Heart right ventricle (tissue), 16 donors: ENCODE measurements around the gene RRN3. TPM values are rescaled to one million over a fixed set of nuclear protein-coding genes. Genes with fewer than 3 reads are reported as not detected.
"Not testable (repeated sequence)": the region's sequence is repeated elsewhere in the genome, so short reads cannot be mapped to it uniquely, and the experiment has no call there.

ENCODE experiments used
- ATAC-seq, 8 donors: fragments of 200-7000 bp; cut with Tn5 transposase; one replicate each; pipeline ENCODE4 v1.9.1; 2020; ENCODE audit warnings: mild to moderate bottlenecking in 8 of 8, moderate library complexity in 8 of 8, moderate number of reproducible peaks in 1 of 8
- DNase-seq, 2 donors: peaks; one replicate each; pipeline ENCODE4 v3.0.0-alpha.2; 2020
- H3K27ac ChIP-seq, 10 donors: fragments of 200-600 bp; sonication (generic) in 2 of 10; one replicate each; pipeline versions ENCODE4 v1.5.0 to v1.8.0; 2020 to 2022; ENCODE audit warnings: mild to moderate bottlenecking in 3 of 10
- H3K27me3 ChIP-seq, 7 donors: fragments of 200-600 bp; one replicate each; pipeline ENCODE4 v1.8.0; 2021 to 2022; ENCODE audit warnings: mild to moderate bottlenecking in 2 of 7
- H3K36me3 ChIP-seq, 9 donors: fragments of 200-600 bp; sonication (generic) in 1 of 9; one replicate each; pipeline versions ENCODE4 v1.5.0 to v1.8.0; 2020 to 2022; ENCODE audit warnings: mild to moderate bottlenecking in 2 of 9
- H3K4me1 ChIP-seq, 9 donors: fragments of 200-600 bp; sonication (generic) in 1 of 9; one replicate each; pipeline versions ENCODE4 v1.5.0 to v1.8.0; 2020 to 2022; ENCODE audit warnings: mild to moderate bottlenecking in 4 of 9
- H3K4me3 ChIP-seq, 10 donors: fragments of 200-600 bp; sonication (generic) in 2 of 10; one replicate each; pipeline versions ENCODE4 v1.5.0 to v1.8.0; 2020 to 2022; ENCODE audit warnings: mild to moderate bottlenecking in 7 of 10, moderate library complexity in 2 of 10
- H3K9me3 ChIP-seq, 11 donors: fragments of 200-600 bp in 10 of 11; sonication (generic) in 2 of 11; one replicate each; pipeline versions ENCODE4 v1.5.0 to v1.8.0; 2013 to 2022; ENCODE audit warnings: mild to moderate bottlenecking in 2 of 11, control low read depth in 1 of 11, moderate library complexity in 1 of 11
- WGBS, 2 donors: extraction: QIAGEN DNeasy Blood & Tissue Kit; methylation state at CpG; one replicate each; pipeline ENCODE4 v1.1.7; 2013; ENCODE audit warnings: inconsistent platforms in 1 of 2; 5-methylcytosine and 5-hydroxymethylcytosine counted together
- intact Hi-C, 10 donors: fragments of 100-400 bp; cut with DNase I; formaldehyde crosslinking; loops; one replicate each; pipeline versions ENCODE4 v1.11.1 to v1.14.2; 2022
- polyA plus RNA-seq, 2 donors: library from polyadenylated mRNA; stranded (reverse); fragments of 200-250 nt; gene quantifications; one replicate each; pipeline ENCODE4 v1.2.3, GENCODE V29; 2013
- total RNA-seq, 10 donors: library from RNA; stranded (reverse); fragmentation: NEBNext Ultra II Directional in 3 of 10; extraction: Animal tissue kit (Norgen Biotek cat#: 25700) in 3 of 10; gene quantifications; one replicate each; pipeline versions ENCODE4 v1.2.1 to v1.2.4, GENCODE V29; 2021 to 2023
- TF ChIP-seq, protein P1 (sequence below), 9 donors: fragments of 200-600 bp; sonication (generic) in 2 of 9; IDR thresholded peaks; one replicate each; pipeline versions ENCODE4 v1.5.0 to v1.8.0; 2021 to 2022; ENCODE audit warnings: antibody characterized with exemption in 9 of 9, mild to moderate bottlenecking in 5 of 9, moderate library complexity in 1 of 9
- donor health status: Arrhythmogenic right ventricular cardiomyopathy.
- donor health status: ischemic (EF 13 %, LVEDD 7.1; RV severe dilation, severe dysfunction).
- donor health status: healthy with polysubstance abuse.
- donor health status: DM: no; HTN: yes; CAD: no.
- donor health status: DM: no; HTN: no; CAD: no.
- donor health status: ischemic (EF 25% LVEDD 6.9; RV normal size, moderate dysfunction).
- donor health status: ischemic (EF 25% LVEDD 5.7; RV mildly dilated, moderate dysfunction).
- donor health status: healthy.
- donor health status: DM: yes; HTN: yes; CAD: no.
- donor health status: Ischemic cardiomyopathy.
- donor health status: ischemic (EF 35%, LVEDD 5.7; RV mildly dilated, moderate dysfunction).
- donor health status: nonischemic (EF 11% LVEDD 7.7; RV severe dilation, severe dysfunction).
- donor health status: DM: yes; HTN: yes; CAD: no.
- donor health status: PGD.
- donor health status: ischemic (EF 29% LVEDD 5.4; RV normal size, mild dysfunction).
- donor health status: nonischemic (EF 23%, LVEDD 6.1; RV moderate dilation, normal function).

The RRN3 gene
- total and polyA plus RNA-seq, 12 donors, result 9.9 to 31.9 (median 24.1) TPM

DNA sequence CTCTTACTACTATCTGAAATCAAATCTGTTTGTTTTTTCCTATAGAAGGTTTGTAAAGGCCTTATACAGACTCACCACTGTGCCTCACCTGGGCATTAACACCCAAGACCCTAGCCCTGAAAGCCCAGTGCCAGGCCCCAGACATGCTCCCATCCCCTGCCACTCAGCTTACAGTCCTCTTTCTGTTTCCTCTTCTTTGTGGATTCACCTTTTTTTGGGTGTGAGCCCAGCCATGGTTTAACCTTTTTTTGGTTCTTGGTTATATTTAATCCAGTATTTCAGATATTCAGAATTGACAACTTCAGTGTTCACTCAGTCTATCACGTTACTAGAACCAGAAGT lies 69.2 kb downstream of the RRN3 start:
- H3K27me3 ChIP-seq, H3K4me3 ChIP-seq, ATAC-seq, H3K9me3 ChIP-seq, intact Hi-C loops, DNase-seq: not testable (repeated sequence)
- Histone ChIP-seq H3K36me3 (peaks cover 0 to 98% (median 66%) of the 10 kb centered on the region in 9 donors), H3K27ac (peak overlapping the region in 4 of 10 donors; percentile 15 to 59 (median 43)), H3K4me1 (peaks cover 0 to 26% (median 9%) of the 10 kb centered on the region in 9 donors)
- 91 to 97% methylated on average over 1 of the region's 1 CpG for WGBS, 2 donors

DNA sequence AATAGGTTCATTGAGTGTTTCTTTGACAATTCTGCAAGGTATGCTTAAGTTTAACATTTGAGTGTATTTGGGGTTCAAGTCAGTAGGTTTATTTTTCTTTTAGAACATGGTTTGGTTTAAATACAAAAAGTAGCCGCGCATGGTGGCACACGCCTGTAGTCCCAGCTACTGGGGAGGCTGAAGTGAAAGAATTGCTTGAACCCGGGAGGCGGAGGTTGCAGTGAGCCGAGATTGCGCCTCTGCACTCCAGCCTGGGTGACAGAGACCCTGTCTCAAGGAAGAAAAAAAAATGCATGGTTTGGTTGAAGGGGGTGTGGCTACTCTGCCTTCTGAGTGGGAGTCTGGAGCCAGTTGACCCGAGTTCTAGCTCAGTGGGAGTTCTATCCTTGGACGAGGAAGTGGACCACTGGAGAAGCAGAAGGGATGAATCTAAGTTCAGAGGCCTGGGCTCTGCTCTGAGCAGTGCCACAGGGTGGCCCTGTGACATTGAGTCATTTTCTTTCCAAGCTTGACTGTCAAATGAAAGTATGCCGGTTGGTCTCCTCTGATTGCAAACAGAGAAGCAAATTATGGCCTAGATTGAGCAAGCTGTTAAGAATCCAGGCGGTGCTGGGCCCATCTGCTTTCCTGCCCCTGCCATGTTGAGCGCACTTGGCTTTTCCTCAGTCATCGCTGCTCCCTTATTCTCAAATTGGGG lies 70.5 kb downstream of the RRN3 start:
- Histone ChIP-seq H3K4me1 (peaks cover 0 to 26% (median 9%) of the 10 kb centered on the region in 9 donors), H3K36me3 (peaks cover 0 to 98% (median 61%) of the 10 kb centered on the region in 9 donors)
- H3K27me3 ChIP-seq, H3K27ac ChIP-seq, H3K9me3 ChIP-seq, intact Hi-C loops, DNase-seq, H3K4me3 ChIP-seq, ATAC-seq: not testable (repeated sequence)
- TF ChIP-seq, protein P1, sequence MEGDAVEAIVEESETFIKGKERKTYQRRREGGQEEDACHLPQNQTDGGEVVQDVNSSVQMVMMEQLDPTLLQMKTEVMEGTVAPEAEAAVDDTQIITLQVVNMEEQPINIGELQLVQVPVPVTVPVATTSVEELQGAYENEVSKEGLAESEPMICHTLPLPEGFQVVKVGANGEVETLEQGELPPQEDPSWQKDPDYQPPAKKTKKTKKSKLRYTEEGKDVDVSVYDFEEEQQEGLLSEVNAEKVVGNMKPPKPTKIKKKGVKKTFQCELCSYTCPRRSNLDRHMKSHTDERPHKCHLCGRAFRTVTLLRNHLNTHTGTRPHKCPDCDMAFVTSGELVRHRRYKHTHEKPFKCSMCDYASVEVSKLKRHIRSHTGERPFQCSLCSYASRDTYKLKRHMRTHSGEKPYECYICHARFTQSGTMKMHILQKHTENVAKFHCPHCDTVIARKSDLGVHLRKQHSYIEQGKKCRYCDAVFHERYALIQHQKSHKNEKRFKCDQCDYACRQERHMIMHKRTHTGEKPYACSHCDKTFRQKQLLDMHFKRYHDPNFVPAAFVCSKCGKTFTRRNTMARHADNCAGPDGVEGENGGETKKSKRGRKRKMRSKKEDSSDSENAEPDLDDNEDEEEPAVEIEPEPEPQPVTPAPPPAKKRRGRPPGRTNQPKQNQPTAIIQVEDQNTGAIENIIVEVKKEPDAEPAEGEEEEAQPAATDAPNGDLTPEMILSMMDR (IDR thresholded peaks at IDR 0.05), result peak in 1 of 9 donors; percentile 6
- WGBS, 2 donors, result 91 to 94% methylated on average over 13 of the region's 13 CpGs

DNA sequence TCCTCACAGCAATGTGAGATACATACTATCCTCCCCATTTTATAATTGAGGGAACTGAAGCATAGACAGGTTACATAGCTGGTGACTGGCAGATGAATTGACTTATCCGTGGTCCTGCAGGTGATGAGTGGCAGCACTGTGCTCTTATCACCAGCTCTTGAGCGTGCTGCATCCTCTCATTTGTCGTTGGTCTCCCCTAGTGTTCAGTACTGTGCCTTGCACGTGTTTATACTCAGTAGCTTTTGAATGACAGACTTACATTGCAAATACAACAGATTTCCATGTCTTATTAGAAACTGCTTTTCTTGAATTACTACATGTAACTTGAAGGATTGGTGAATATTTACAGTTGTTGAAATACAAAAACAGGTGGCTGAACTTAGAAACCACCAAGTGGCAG lies 71.9 kb downstream of the RRN3 start:
- WGBS, 2 donors, result 17 to 21% methylated on average over 4 of the region's 4 CpGs
- Histone ChIP-seq H3K4me1 (peaks cover 0 to 25% (median 10%) of the 10 kb centered on the region in 9 donors), H3K36me3 (peaks cover 0 to 97% (median 51%) of the 10 kb centered on the region in 9 donors)
- H3K27me3 ChIP-seq, H3K27ac ChIP-seq, intact Hi-C loops, H3K4me3 ChIP-seq, H3K9me3 ChIP-seq: not testable (repeated sequence)
- TF ChIP-seq, protein P1 (IDR thresholded peaks at IDR 0.05), result peak in 7 of 9 donors; percentile 34 to 57 (median 43)
- DNase-seq (peak in 1 of 2 donors; percentile 42), ATAC-seq (peak in 7 of 8 donors; percentile 48 to 74 (median 54))

DNA sequence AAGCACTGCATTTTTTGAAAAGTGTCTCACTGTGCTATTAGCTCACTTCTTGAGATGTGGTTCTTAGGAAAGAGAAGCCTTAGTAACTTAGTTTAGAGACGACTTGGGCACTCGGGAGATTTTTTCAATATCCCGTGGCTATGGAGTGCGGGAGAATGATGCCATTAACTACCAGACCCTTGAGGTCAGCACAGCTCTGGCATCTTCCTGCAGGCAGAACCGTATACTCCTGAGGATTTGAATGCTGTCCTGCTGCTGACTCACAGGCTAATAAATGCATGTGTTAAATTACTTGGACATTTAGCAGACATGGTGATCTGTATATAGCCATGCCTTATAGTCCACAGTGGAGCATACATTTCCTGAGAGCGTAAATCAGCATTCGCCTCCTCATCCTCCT lies 72.6 kb downstream of the RRN3 start:
- WGBS, 2 donors, result 88 to 90% methylated on average over 7 of the region's 7 CpGs
- DNase-seq, H3K4me3 ChIP-seq, H3K9me3 ChIP-seq, ATAC-seq, H3K27me3 ChIP-seq, H3K27ac ChIP-seq, intact Hi-C loops: not testable (repeated sequence)
- Histone ChIP-seq H3K4me1 (peaks cover 0 to 33% (median 17%) of the 10 kb centered on the region in 9 donors), H3K36me3 (peaks cover 0 to 97% (median 52%) of the 10 kb centered on the region in 9 donors)

DNA sequence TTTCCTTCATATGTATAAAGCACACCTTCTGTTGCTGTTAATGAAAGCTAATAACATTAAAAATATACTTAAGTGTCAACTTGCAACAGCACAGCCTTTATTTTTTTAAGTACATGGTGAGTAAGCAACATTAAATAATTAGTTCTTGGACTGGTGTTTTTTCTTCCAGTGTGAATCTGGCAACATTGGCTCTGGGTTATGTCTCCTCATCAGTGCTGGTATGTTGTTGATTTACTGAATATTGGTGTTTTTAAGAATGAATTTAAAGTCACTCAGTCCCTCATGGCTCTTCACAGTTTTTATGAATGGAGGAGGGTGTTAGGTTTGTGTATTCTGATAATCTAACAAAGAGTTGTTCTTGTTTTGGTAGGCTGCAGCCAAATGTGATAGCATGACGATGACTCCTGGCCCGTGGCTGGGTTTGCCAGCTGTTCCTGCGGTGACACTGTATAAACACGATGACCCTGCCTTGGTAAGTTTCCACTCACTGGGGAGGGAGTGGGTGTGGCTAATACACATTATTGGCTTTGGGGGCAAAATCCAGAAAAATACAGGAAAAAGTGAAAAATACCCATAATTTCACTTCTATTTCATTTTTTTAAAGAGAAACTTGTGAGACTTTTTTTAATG lies 77.0 kb downstream of the RRN3 start:
- ATAC-seq, result peak; percentile 71 to 89 (median 78)
- 10 to 16% methylated on average over 4 of the region's 4 CpGs for WGBS, 2 donors
- H3K9me3 ChIP-seq, H3K4me3 ChIP-seq, H3K27me3 ChIP-seq: not testable (repeated sequence)
- Histone ChIP-seq H3K27ac (peak overlapping the region in 7 of 10 donors; percentile 13 to 63 (median 29)), H3K36me3 (peaks cover 0 to 78% (median 19%) of the 10 kb centered on the region in 9 donors), H3K4me1 (peaks cover 2 to 43% (median 34%) of the 10 kb centered on the region in 9 donors)
- intact Hi-C loops, result loop anchor here in 1 of 10 donors (10.0 kb wide), 1 partner anchor 62 kb away; no protein-coding TSS in a partner anchor
- DNase-seq, result peak in 1 of 2 donors; percentile 78

DNA sequence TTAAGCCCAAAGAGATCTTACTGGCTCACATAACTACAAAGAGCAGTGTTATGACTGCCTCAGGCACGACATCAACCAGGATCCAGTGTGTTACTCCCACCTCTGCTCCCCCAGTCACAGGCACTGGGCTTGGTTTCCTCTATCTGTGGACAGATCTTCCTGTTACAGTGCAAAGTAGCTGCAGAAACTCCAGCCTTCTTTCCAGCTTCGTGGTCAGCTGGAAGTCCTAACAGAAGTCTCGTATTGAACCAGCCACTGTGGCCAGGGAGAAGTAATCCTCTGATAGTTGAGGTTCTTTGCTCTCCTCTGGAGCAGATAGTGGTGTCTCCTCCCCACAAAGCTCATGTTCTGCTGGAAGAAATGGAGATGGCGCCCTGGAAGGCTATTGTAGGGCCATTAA lies 77.7 kb downstream of the RRN3 start:
- 61 to 68% methylated on average over 4 of the region's 4 CpGs for WGBS, 2 donors
- not testable (repeated sequence) for H3K4me3 ChIP-seq, DNase-seq, H3K9me3 ChIP-seq, H3K27me3 ChIP-seq
- intact Hi-C loops, result loop anchor here in 1 of 10 donors (10.0 kb wide), 1 partner anchor 62 kb away; no protein-coding TSS in a partner anchor
- Histone ChIP-seq H3K4me1 (peaks cover 2 to 43% (median 34%) of the 10 kb centered on the region in 9 donors), H3K27ac (peak overlapping the region in 9 of 10 donors; percentile 8 to 63 (median 29)), H3K36me3 (peaks cover 0 to 78% (median 17%) of the 10 kb centered on the region in 9 donors)
- ATAC-seq, result peak in 6 of 8 donors; percentile 21 to 45 (median 39)

DNA sequence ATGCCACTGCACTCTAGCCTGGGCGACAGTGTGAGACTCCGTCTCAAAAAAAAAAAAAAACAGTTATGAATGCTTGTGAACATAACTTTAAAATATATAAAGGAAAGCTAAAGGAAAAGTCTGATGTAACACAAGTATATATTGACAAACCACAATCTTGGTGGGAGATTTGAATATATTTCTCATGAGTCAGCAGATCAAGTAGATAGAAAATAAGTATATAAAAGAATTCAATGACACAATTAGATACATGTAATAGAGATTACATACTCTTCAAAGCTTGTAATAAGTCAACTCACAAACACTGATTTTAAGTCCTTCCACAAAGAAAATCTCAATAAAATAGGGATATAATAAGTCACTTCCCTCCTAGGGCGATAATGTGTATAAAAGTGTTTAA lies 78.4 kb downstream of the RRN3 start:
- peak overlapping the region in 3 of 10 donors; percentile 33 to 77 (median 63) for H3K27ac ChIP-seq
- WGBS, 2 donors, result 97 to 100% methylated on average over 3 of the region's 3 CpGs
- intact Hi-C loops, result loop anchor here in 1 of 10 donors (10.0 kb wide), 1 partner anchor 61 kb away; no protein-coding TSS in a partner anchor

DNA sequence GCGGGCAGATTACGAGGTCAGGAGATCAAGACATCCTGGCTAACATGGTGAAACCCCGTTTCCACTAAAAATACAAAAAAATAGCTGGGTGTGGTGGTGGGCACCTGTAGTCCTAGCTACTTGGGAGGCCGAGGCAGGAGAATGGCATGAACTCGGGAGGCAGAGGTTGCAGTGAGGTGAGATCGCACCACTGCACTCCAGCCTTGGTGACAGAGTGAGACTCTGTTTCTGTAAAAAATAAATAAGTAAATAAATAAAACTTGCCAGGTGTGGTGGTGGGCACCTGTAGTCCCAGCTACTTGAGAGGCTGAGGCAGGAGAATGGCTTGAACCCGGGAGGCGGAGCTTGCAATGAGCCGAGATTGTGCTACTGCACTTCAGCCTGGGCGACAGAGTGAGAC lies 81.1 kb downstream of the RRN3 start:
- 96 to 97% methylated on average over 10 of the region's 10 CpGs for WGBS, 2 donors
- H3K27ac ChIP-seq, DNase-seq, H3K9me3 ChIP-seq, ATAC-seq, H3K27me3 ChIP-seq, H3K4me3 ChIP-seq: not testable (repeated sequence)
- H3K36me3 ChIP-seq, result peaks cover 0 to 77% (median 20%) of the 10 kb centered on the region in 9 donors
- intact Hi-C loops, result loop anchor here in 1 of 10 donors (10.0 kb wide), 1 partner anchor 58 kb away; no protein-coding TSS in a partner anchor
- H3K4me1 ChIP-seq, result peaks cover 2 to 43% (median 34%) of the 10 kb centered on the region in 9 donors

More for the DNA sequence above, 78.4 kb downstream of the RRN3 start:
- Histone ChIP-seq H3K4me1 (peaks cover 2 to 43% (median 34%) of the 10 kb centered on the region in 9 donors), H3K36me3 (peaks cover 0 to 78% (median 15%) of the 10 kb centered on the region in 9 donors)
- not testable (repeated sequence) for H3K4me3 ChIP-seq, DNase-seq, H3K27me3 ChIP-seq, H3K9me3 ChIP-seq, ATAC-seq
